Sigmoid colon (tissue), 7 donors: Measurements from ENCODE around the gene ZNF883. TPM values are rescaled to one million over a fixed set of nuclear protein-coding genes. Genes with fewer than 3 reads are reported as not detected.

Experiments used
- DNase-seq: peaks from one replicate; pipeline ENCODE4 v3.0.0-alpha.2; 2019
- H3K27ac ChIP-seq, 4 donors: fragments of 200-600 bp; sonication (generic); one replicate each; pipeline ENCODE4 v1.5.1; 2016 to 2019; ENCODE audit warnings: mild to moderate bottlenecking in 1 of 4
- H3K27me3 ChIP-seq, 3 donors: fragments of 200-600 bp; sonication (generic); one replicate each; pipeline ENCODE4 v1.5.1; 2019; ENCODE audit warnings: mild to moderate bottlenecking in 1 of 3
- H3K36me3 ChIP-seq, 4 donors: fragments of 200-600 bp; sonication (generic); one replicate each; pipeline ENCODE4 v1.5.1; 2016 to 2019
- H3K4me1 ChIP-seq, 4 donors: fragments of 200-600 bp; sonication (generic); one replicate each; pipeline ENCODE4 v1.5.1; 2017 to 2019
- H3K4me3 ChIP-seq, 4 donors: fragments of 200-600 bp; sonication (generic); one replicate each; pipeline ENCODE4 v1.5.1; 2017 to 2019; ENCODE audit warnings: mild to moderate bottlenecking in 2 of 4, moderate library complexity in 1 of 4
- H3K9me3 ChIP-seq, 4 donors: fragments of 200-600 bp in 3 of 4; sonication (generic) in 3 of 4; one replicate each; pipeline versions ENCODE4 v1.5.1 to v1.6.1; 2013 to 2019
- CTCF ChIP-seq, 4 experiments: fragments of 450-650 bp in 3 of 4; fragments of 200-600 bp in 1 of 4; IDR thresholded peaks; one replicate each; pipeline ENCODE4 v1.5.1; 2016 to 2019; ENCODE audit warnings: antibody characterized with exemption in 4 of 4, mild to moderate bottlenecking in 3 of 4, moderate library complexity in 2 of 4
- EP300 ChIP-seq, 4 donors: sonication (generic); formaldehyde crosslinking; IDR thresholded peaks; one replicate each; pipeline ENCODE4 v1.6.1; 2017; ENCODE audit warnings: antibody characterized with exemption in 4 of 4
- POLR2A ChIP-seq, 2 donors: fragments of 450-650 bp; IDR thresholded peaks; one replicate each; pipeline ENCODE4 v1.6.1; 2016; ENCODE audit warnings: antibody characterized with exemption in 2 of 2, mild to moderate bottlenecking in 2 of 2, moderate library complexity in 2 of 2
- POLR2AphosphoS5 ChIP-seq, 4 donors: sonication (generic); formaldehyde crosslinking; IDR thresholded peaks; one replicate each; pipeline ENCODE4 v1.6.1; 2017; ENCODE audit warnings: antibody characterized with exemption in 4 of 4
- WGBS, 2 donors: extraction: QIAGEN DNeasy Blood & Tissue Kit; methylation state at CpG; one replicate each; pipeline ENCODE4 v1.1.7; 2013; 5-methylcytosine and 5-hydroxymethylcytosine counted together
- intact Hi-C: fragments of 100-400 bp; cut with DNase I; formaldehyde crosslinking; loops from one replicate; pipeline ENCODE4 v1.15.1; 2023
- polyA plus RNA-seq, 3 donors: library from polyadenylated mRNA; stranded (reverse); fragments of 200-250 nt; gene quantifications; one replicate each; pipeline ENCODE4 v1.2.3, GENCODE V29; 2013
- total RNA-seq, 4 donors: library from RNA; depleted of rRNA; stranded (reverse); fragments of >200 nt; gene quantifications; one replicate each; pipeline ENCODE4 v1.1.0, GENCODE V29; 2016
- donor health status: healthy with polysubstance abuse.
- donor health status: Bipolar disorder and iron deficiency.
- donor health status: healthy.

ZNF883 gene
- total and polyA plus RNA-seq, 7 donors, result 0.54 to 3.0 (median 1.2) TPM; not detected in 1

- peaks cover 0 to 2% (median 0%) of the 10 kb centered on the region in 4 donors for H3K9me3 ChIP-seq
- H3K4me3 ChIP-seq, result no peak overlapping the region
- no peaks in the 10 kb centered on the region for H3K4me1 ChIP-seq
- DNase-seq, result no peak
- no peaks in the 10 kb centered on the region for H3K36me3 ChIP-seq
- TF ChIP-seq POLR2AphosphoS5 (IDR thresholded peaks at IDR 0.05) (no peak), CTCF (IDR thresholded peaks at IDR 0.05) (no peak), EP300 (IDR thresholded peaks at IDR 0.05) (no peak), POLR2A (IDR thresholded peaks at IDR 0.05) (no peak)
- intact Hi-C loops, result no loop called here
- no peaks in the 10 kb centered on the region for H3K27me3 ChIP-seq
- WGBS, 2 donors, result 68 to 70% methylated on average over 1 of the region's 1 CpG
- H3K27ac ChIP-seq, result no peak overlapping the region
These were observed 56.4 kb downstream of the ZNF883 start for GRCh38 chr9:112955550-112955949.

GRCh38 chr9:112945620-112946208, 66.3 kb downstream of the ZNF883 start:
- TF ChIP-seq POLR2AphosphoS5 (IDR thresholded peaks at IDR 0.05) (no peak), POLR2A (IDR thresholded peaks at IDR 0.05) (no peak), EP300 (IDR thresholded peaks at IDR 0.05) (no peak), CTCF (IDR thresholded peaks at IDR 0.05) (no peak)
- Histone ChIP-seq H3K4me3 (no peak overlapping the region), H3K27ac (no peak overlapping the region), H3K4me1 (no peaks in the 10 kb centered on the region), H3K9me3 (peaks cover 0 to 11% (median under 1%) of the 10 kb centered on the region in 4 donors), H3K27me3 (no peaks in the 10 kb centered on the region), H3K36me3 (no peaks in the 10 kb centered on the region)
- no peak for DNase-seq
- intact Hi-C loops, result no loop called here
- 31 to 41% methylated on average over 25 of the region's 25 CpGs for WGBS, 2 donors

GRCh38 chr9:112939418-112939817, 72.6 kb downstream of the ZNF883 start:
- TF ChIP-seq POLR2A (IDR thresholded peaks at IDR 0.05) (no peak), EP300 (IDR thresholded peaks at IDR 0.05) (no peak), CTCF (IDR thresholded peaks at IDR 0.05) (no peak), POLR2AphosphoS5 (IDR thresholded peaks at IDR 0.05) (no peak)
- no peak overlapping the region for H3K27ac ChIP-seq
- intact Hi-C loops, result no loop called here
- H3K27me3 ChIP-seq, result no peaks in the 10 kb centered on the region
- no peaks in the 10 kb centered on the region for H3K36me3 ChIP-seq
- no peak overlapping the region for H3K4me3 ChIP-seq
- no peaks in the 10 kb centered on the region for H3K4me1 ChIP-seq
- H3K9me3 ChIP-seq, result no peaks in the 10 kb centered on the region
- no peak for DNase-seq

GRCh38 chr9:112933696-112934095, 78.3 kb downstream of the ZNF883 start:
- Histone ChIP-seq H3K36me3 (no peaks in the 10 kb centered on the region), H3K27me3 (peaks cover 0 to 5% (median 0%) of the 10 kb centered on the region in 3 donors), H3K27ac (no peak overlapping the region), H3K4me3 (no peak overlapping the region), H3K4me1 (no peaks in the 10 kb centered on the region), H3K9me3 (no peaks in the 10 kb centered on the region)
- intact Hi-C loops, result no loop called here
- TF ChIP-seq EP300 (IDR thresholded peaks at IDR 0.05) (no peak), POLR2A (IDR thresholded peaks at IDR 0.05) (no peak), CTCF (IDR thresholded peaks at IDR 0.05) (no peak), POLR2AphosphoS5 (IDR thresholded peaks at IDR 0.05) (no peak)
- 54 to 85% methylated on average over 2 of the region's 2 CpGs for WGBS, 2 donors
- no peak for DNase-seq
